MM.1S (cell line): ENCODE results near the gene EMP3.

Experiments
- DNase-seq: peaks from one replicate; pipeline ENCODE4 v3.0.0-alpha.2; 2015
- H2AFZ ChIP-seq: fragments of 300-600 bp; sonication (generic); 2 replicates; pipeline ENCODE4 v1.6.0; 2016; ENCODE audit warnings: antibody characterized with exemption, low read length
- H3F3A ChIP-seq: fragments of 300-600 bp; sonication (generic); 2 replicates; pipeline ENCODE4 v1.6.1; 2016; ENCODE audit warnings: mild to moderate bottlenecking, antibody characterized with exemption, low read length, moderate library complexity, mixed read lengths; ENCODE audit not compliant: insufficient read depth
- H3K27ac ChIP-seq: fragments of 300-600 bp; sonication (generic); 2 replicates; pipeline ENCODE4 v1.5.1; 2016; ENCODE audit warnings: mild to moderate bottlenecking, low read length
- H3K27me3 ChIP-seq: fragments of 300-600 bp; sonication (generic); replicated peaks from 2 replicates; pipeline ENCODE4 v1.6.0; 2016; ENCODE audit warnings: low read length; ENCODE audit not compliant: insufficient read depth
- H3K36me3 ChIP-seq: fragments of 300-600 bp; sonication (generic); replicated peaks from 2 replicates; pipeline ENCODE4 v1.6.1; 2016; ENCODE audit warnings: mild to moderate bottlenecking, low read length, mixed read lengths; ENCODE audit not compliant: insufficient read depth
- H3K4me1 ChIP-seq: fragments of 300-600 bp; sonication (generic); 2 replicates; pipeline ENCODE4 v1.6.1; 2016; ENCODE audit warnings: low read length, mixed read lengths
- H3K4me2 ChIP-seq: fragments of 300-600 bp; sonication (generic); 2 replicates; pipeline ENCODE4 v1.6.0; 2016; ENCODE audit warnings: low read depth, low read length
- H3K4me3 ChIP-seq: fragments of 300-600 bp; sonication (generic); 2 replicates; pipeline ENCODE4 v1.5.1; 2016; ENCODE audit warnings: low read length, mixed read lengths
- H3K79me2 ChIP-seq: fragments of 300-600 bp; sonication (generic); 2 replicates; pipeline ENCODE4 v1.6.1; 2016; ENCODE audit warnings: mixed run types, low read length, mixed read lengths
- H3K9ac ChIP-seq: fragments of 300-600 bp; sonication (generic); 2 replicates; pipeline ENCODE4 v1.6.1; 2016; ENCODE audit warnings: low read length, mixed read lengths
- H3K9me2 ChIP-seq: fragments of 300-600 bp; sonication (generic); replicated peaks from 2 replicates; pipeline ENCODE4 v1.6.1; 2016; ENCODE audit warnings: mild to moderate bottlenecking, low read length, mixed read lengths; ENCODE audit not compliant: insufficient read depth
- H3K9me3 ChIP-seq: fragments of 300-600 bp; sonication (generic); replicated peaks from 2 replicates; pipeline ENCODE4 v1.6.1; 2016; ENCODE audit warnings: mild to moderate bottlenecking, low read length, mixed read lengths; ENCODE audit not compliant: insufficient read depth
- H4K20me1 ChIP-seq: fragments of 300-600 bp; sonication (generic); 2 replicates; pipeline ENCODE4 v1.6.1; 2016; ENCODE audit warnings: mild to moderate bottlenecking, low read length, moderate library complexity, mixed read lengths; ENCODE audit not compliant: insufficient read depth
- EZH2 ChIP-seq: fragments of 300-600 bp; sonication (generic); optimal IDR thresholded peaks from 2 replicates; pipeline ENCODE3; 2017; ENCODE audit warnings: low read depth, mild to moderate bottlenecking, antibody characterized with exemption, low read length, mixed read lengths
- EZH2phosphoT487 ChIP-seq: fragments of 300-600 bp; sonication (generic); IDR thresholded peaks from 2 replicates; pipeline ENCODE4 v1.6.1; 2018; ENCODE audit warnings: antibody characterized with exemption, low read length
- TF ChIP-seq, protein P1 (sequence below): fragments of 300-600 bp; sonication (generic); IDR thresholded peaks from 2 replicates; pipeline ENCODE4 v1.5.1; 2016; ENCODE audit warnings: antibody characterized with exemption, low read length, mixed read lengths

EMP3 gene

DNA sequence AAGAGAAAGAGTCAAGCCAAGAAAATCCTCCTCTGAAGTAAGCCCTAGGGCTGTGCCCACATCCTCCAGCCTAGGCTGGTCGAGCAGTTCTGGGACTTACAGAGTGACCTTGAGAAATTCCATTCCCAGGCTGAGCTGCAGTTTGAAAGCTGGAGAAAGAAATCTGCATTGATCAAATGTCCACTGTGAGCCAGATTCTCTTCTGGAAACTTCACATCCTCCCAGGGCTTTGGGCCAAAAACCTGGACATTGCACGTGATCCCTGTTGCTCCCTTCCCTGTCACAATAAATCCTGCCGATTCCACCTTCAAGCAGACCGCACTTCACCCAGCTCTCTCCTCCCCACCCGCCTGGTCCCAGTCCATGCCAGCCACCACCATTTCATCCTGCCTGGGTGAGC, 22.7 kb downstream of the EMP3 start:
- H3K27ac ChIP-seq: no peak overlapping the region
- H3K9ac ChIP-seq: no peak overlapping the region
- no peaks in the 10 kb centered on the region for H3K36me3 ChIP-seq
- H3F3A ChIP-seq: no peaks in the 10 kb centered on the region
- no peaks in the 10 kb centered on the region for H4K20me1 ChIP-seq
- TF ChIP-seq EZH2: no peak
- TF ChIP-seq EZH2phosphoT487: no peak
- TF ChIP-seq, protein P1, sequence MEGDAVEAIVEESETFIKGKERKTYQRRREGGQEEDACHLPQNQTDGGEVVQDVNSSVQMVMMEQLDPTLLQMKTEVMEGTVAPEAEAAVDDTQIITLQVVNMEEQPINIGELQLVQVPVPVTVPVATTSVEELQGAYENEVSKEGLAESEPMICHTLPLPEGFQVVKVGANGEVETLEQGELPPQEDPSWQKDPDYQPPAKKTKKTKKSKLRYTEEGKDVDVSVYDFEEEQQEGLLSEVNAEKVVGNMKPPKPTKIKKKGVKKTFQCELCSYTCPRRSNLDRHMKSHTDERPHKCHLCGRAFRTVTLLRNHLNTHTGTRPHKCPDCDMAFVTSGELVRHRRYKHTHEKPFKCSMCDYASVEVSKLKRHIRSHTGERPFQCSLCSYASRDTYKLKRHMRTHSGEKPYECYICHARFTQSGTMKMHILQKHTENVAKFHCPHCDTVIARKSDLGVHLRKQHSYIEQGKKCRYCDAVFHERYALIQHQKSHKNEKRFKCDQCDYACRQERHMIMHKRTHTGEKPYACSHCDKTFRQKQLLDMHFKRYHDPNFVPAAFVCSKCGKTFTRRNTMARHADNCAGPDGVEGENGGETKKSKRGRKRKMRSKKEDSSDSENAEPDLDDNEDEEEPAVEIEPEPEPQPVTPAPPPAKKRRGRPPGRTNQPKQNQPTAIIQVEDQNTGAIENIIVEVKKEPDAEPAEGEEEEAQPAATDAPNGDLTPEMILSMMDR: no peak
- H3K27me3 ChIP-seq: no peaks in the 10 kb centered on the region
- DNase-seq: no peak
- H2AFZ ChIP-seq: no peak overlapping the region
- H3K4me3 ChIP-seq: no peak overlapping the region
- H3K4me2 ChIP-seq: no peak overlapping the region
- no peaks in the 10 kb centered on the region for H3K9me3 ChIP-seq
- H3K9me2 ChIP-seq: no peaks in the 10 kb centered on the region
- no peaks in the 10 kb centered on the region for H3K79me2 ChIP-seq
- no peaks in the 10 kb centered on the region; the same call in 1 of the 2 replicates for H3K4me1 ChIP-seq

DNA sequence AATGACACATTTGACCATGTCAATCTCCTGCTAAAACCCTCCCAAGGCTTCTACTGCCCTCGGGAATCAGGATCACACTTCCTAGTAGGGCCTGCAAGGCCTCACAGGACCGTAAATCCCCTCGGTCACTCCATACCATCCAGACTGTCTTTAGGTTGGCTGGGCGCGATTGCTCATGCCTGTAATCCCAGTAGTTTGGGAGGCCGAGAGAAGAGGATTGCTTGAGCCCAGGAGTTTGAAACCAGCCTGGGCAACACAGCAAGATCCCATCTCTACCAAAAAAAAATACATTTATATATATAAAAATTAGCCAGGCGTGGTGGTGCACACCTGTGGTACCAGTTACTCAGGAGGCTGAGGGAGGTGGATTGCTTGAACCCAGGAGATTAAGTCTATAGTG, 23.4 kb downstream of the EMP3 start:
- H3K9me3 ChIP-seq: no peaks in the 10 kb centered on the region
- H3K27ac ChIP-seq: no peak overlapping the region
- TF ChIP-seq, protein P1: no peak
- no peak for TF ChIP-seq EZH2phosphoT487
- TF ChIP-seq EZH2: no peak
- no peak overlapping the region for H2AFZ ChIP-seq
- H3K79me2 ChIP-seq: no peaks in the 10 kb centered on the region
- no peaks in the 10 kb centered on the region for H4K20me1 ChIP-seq
- no peaks in the 10 kb centered on the region for H3K9me2 ChIP-seq
- no peak overlapping the region for H3K9ac ChIP-seq
- H3F3A ChIP-seq: no peaks in the 10 kb centered on the region
- DNase-seq: no peak
- H3K4me3 ChIP-seq: no peak overlapping the region
- H3K4me1 ChIP-seq: no peaks in the 10 kb centered on the region; the same call in 1 of the 2 replicates
- no peak overlapping the region for H3K4me2 ChIP-seq
- no peaks in the 10 kb centered on the region for H3K36me3 ChIP-seq
- H3K27me3 ChIP-seq: no peaks in the 10 kb centered on the region

GRCh38 chr19:48350856-48351255, 25.5 kb downstream of the EMP3 start:
- H3K27me3 ChIP-seq: no peaks in the 10 kb centered on the region
- TF ChIP-seq EZH2: no peak
- no peak for TF ChIP-seq EZH2phosphoT487
- TF ChIP-seq, protein P1: no peak
- H3F3A ChIP-seq: no peaks in the 10 kb centered on the region
- H3K9me2 ChIP-seq: no peaks in the 10 kb centered on the region
- no peaks in the 10 kb centered on the region for H3K9me3 ChIP-seq
- H3K36me3 ChIP-seq: no peaks in the 10 kb centered on the region
- H3K4me3 ChIP-seq: no peak overlapping the region
- no peak overlapping the region for H3K9ac ChIP-seq
- H3K4me2 ChIP-seq: no peak overlapping the region
- H3K27ac ChIP-seq: no peak overlapping the region
- no peaks in the 10 kb centered on the region for H4K20me1 ChIP-seq
- no peak for DNase-seq
- no peaks in the 10 kb centered on the region for H3K79me2 ChIP-seq
- H3K4me1 ChIP-seq: no peaks in the 10 kb centered on the region; the same call in 1 of the 2 replicates
- H2AFZ ChIP-seq: no peak overlapping the region
